Measurements from ENCODE around the gene MTCH2. TPM values are rescaled to one million over a fixed set of nuclear protein-coding genes. Genes with fewer than 3 reads are reported as not detected.

The MTCH2 gene
- total RNA-seq, 2 donors from 2014 or later = 48.4 to 56.8 TPM

- H3K4me3 ChIP-seq = peak overlapping the region in 1 of 2 donors; percentile 96
- peaks cover 0 to 9% of the 10 kb centered on the region in 2 donors for H3K36me3 ChIP-seq
- no peak for DNase-seq (ENCODE audit: low spot score)
- WGBS = 22% methylated on average over 13 of the region's 13 CpGs
- TF ChIP-seq POLR2A (IDR thresholded peaks at IDR 0.05) (no peak), CTCF (IDR thresholded peaks at IDR 0.05) (no peak), POLR2AphosphoS5 (IDR thresholded peaks at IDR 0.05) (no peak)
- H3K9me3 ChIP-seq = no peaks in the 10 kb centered on the region
- H3K27ac ChIP-seq = no peak overlapping the region
- H3K4me1 ChIP-seq (replicated peaks) = peaks cover 25% of the 10 kb centered on the region
- no peaks in the 10 kb centered on the region for H3K27me3 ChIP-seq (replicated peaks; ENCODE audit: insufficient read depth)
- intact Hi-C loops (cut with DNase I) = no loop called here
These were observed 64.8 kb downstream of the MTCH2 start for GRCh38 chr11:47577460-47578041.

- 49% methylated on average over 11 of the region's 11 CpGs for WGBS
- H3K4me3 ChIP-seq = no peak overlapping the region
These were observed 69.0 kb downstream of the MTCH2 start for GRCh38 chr11:47573321-47573720.

GRCh38 chr11:47572715-47573255, 69.6 kb downstream of the MTCH2 start:
- no peak overlapping the region for H3K4me3 ChIP-seq
- TF ChIP-seq POLR2AphosphoS5 (IDR thresholded peaks at IDR 0.05) = no peak
- no peak for TF ChIP-seq CTCF (IDR thresholded peaks at IDR 0.05)
- TF ChIP-seq POLR2A (IDR thresholded peaks at IDR 0.05) = no peak
- H3K36me3 ChIP-seq = no peaks in the 10 kb centered on the region
- no peak overlapping the region for H3K27ac ChIP-seq
- intact Hi-C loops (cut with DNase I) = no loop called here
- H3K27me3 ChIP-seq (replicated peaks; ENCODE audit: insufficient read depth) = no peaks in the 10 kb centered on the region
- no peaks in the 10 kb centered on the region for H3K9me3 ChIP-seq
- no peak for DNase-seq (ENCODE audit: low spot score)
- 20% methylated on average over 8 of the region's 8 CpGs for WGBS
- peaks cover 14% of the 10 kb centered on the region for H3K4me1 ChIP-seq (replicated peaks)

More at GRCh38 chr11:47573321-47573720, 69.0 kb downstream of the MTCH2 start:
- TF ChIP-seq CTCF (IDR thresholded peaks at IDR 0.05) (no peak), POLR2A (IDR thresholded peaks at IDR 0.05) (no peak), POLR2AphosphoS5 (IDR thresholded peaks at IDR 0.05) (no peak)
- Histone ChIP-seq H3K27ac (no peak overlapping the region), H3K36me3 (no peaks in the 10 kb centered on the region), H3K27me3 (replicated peaks; ENCODE audit: insufficient read depth) (no peaks in the 10 kb centered on the region), H3K4me1 (replicated peaks) (peaks cover 19% of the 10 kb centered on the region), H3K9me3 (no peaks in the 10 kb centered on the region)
- no peak for DNase-seq (ENCODE audit: low spot score)
- intact Hi-C loops (cut with DNase I) = no loop called here

GRCh38 chr11:47571895-47572294, 70.5 kb downstream of the MTCH2 start:
- peaks cover 7% of the 10 kb centered on the region for H3K4me1 ChIP-seq (replicated peaks)
- intact Hi-C loops (cut with DNase I) = no loop called here
- TF ChIP-seq CTCF (IDR thresholded peaks at IDR 0.05) = no peak
- TF ChIP-seq POLR2A (IDR thresholded peaks at IDR 0.05) = no peak
- TF ChIP-seq POLR2AphosphoS5 (IDR thresholded peaks at IDR 0.05) = no peak
- whole genome bisulfite sequencing = 71% methylated on average over 1 of the region's 1 CpG
- H3K36me3 ChIP-seq = no peaks in the 10 kb centered on the region
- no peaks in the 10 kb centered on the region for H3K9me3 ChIP-seq
- H3K27ac ChIP-seq = no peak overlapping the region
- no peak overlapping the region for H3K4me3 ChIP-seq
- no peak for DNase-seq (ENCODE audit: low spot score)
- no peaks in the 10 kb centered on the region for H3K27me3 ChIP-seq (replicated peaks; ENCODE audit: insufficient read depth)

GRCh38 chr11:47571357-47571729, 71.0 kb downstream of the MTCH2 start:
- Histone ChIP-seq H3K27ac (no peak overlapping the region), H3K27me3 (replicated peaks; ENCODE audit: insufficient read depth) (no peaks in the 10 kb centered on the region), H3K4me3 (no peak overlapping the region), H3K9me3 (no peaks in the 10 kb centered on the region), H3K36me3 (no peaks in the 10 kb centered on the region), H3K4me1 (replicated peaks) (peaks cover 7% of the 10 kb centered on the region)
- TF ChIP-seq POLR2A (IDR thresholded peaks at IDR 0.05) (no peak), CTCF (IDR thresholded peaks at IDR 0.05) (no peak), POLR2AphosphoS5 (IDR thresholded peaks at IDR 0.05) (no peak)
- intact Hi-C loops (cut with DNase I) = no loop called here
- DNase-seq (ENCODE audit: low spot score) = no peak
- WGBS = 86% methylated on average over 4 of the region's 4 CpGs
